NCI-H1417 treated with DMSO at 0.1 percent for 48 hours (cell line): ENCODE measurements around the gene RAET1L.
A peak's percentile ranks its signal among the peaks of the same experiment; 100 is the strongest.
"Not testable (repeated sequence)": the region's sequence is repeated elsewhere in the genome, so short reads cannot be mapped to it uniquely, and the experiment has no call there.

Experiments
- DNase-seq: peaks from one replicate; lab custom pipeline; 2025; lab: John Stamatoyannopoulos, UW

RAET1L gene

DNA sequence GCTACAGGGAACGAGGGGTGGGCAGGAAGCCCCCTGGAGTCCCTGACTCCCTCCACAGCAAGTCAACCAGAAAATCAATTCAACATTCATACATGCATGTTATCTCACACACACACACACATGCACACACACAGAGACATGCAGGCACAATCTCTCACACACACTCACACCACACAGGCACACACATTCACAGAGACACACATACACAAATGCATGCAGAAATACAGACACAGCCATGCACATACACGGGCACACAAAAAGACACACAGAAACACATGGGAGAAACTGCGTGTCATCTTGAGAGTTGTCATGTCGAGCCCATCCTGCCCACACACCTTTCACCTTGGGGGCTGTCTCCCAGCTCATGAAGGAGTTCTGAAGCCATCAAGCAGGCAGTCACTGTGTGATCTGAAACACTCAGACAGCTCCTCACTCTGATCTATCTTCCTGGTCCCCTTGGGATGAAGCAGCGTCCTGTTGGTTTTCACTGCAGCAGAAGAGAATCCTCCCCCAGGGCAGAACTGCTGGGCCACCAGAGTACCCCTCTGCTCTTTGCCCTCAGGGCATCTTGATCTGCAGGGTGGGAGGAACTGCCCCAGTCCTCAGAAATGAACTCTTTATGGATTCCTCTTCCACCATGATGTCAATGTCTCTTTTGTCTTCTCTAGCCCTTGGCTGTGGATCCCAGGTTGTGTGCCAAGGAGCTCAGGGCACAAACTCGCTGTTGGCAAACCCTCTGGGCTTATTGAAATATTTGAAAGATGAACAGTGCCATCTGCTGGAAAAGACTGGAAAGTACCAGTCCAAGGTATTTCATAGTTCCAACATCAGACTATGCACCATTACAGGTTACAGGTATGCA lies 8.8 kb downstream of the RAET1L start:
- no peak for DNase-seq

DNA sequence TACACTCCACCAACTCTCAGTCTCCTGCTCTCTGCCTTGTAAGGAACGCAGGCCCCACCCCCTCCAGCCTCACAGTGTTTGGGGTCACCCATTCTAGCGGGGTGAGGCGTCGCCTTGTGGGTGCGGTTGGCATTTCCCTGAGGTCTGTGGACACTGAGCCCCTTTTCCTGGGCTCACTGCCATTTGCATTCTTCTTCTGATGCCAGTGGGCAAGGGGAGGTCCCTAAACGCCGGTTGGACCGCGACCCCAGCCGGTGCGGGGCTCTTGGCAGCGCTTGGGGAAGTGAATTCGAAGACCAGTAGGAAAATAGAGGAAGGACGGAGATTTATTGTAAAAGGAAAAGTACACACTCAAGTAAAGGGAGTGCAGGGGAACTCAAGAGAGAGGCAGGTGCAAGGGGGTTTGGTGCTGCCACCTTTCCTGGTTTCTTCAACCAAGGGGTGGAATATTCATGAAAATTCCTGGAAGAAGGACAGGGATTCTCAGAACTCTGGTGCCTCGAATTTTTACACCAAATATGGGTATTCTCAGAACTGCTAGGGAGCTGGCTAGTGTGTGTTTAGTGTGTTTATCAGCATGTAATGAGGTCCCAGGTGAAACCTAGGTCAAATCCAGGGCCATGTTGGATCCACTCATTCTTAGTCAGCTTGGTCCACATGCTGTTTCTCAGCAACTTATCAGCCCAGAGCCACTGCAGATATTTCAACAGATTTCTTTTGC lies 9.9 kb downstream of the RAET1L start:
- DNase-seq: not testable (repeated sequence)

DNA sequence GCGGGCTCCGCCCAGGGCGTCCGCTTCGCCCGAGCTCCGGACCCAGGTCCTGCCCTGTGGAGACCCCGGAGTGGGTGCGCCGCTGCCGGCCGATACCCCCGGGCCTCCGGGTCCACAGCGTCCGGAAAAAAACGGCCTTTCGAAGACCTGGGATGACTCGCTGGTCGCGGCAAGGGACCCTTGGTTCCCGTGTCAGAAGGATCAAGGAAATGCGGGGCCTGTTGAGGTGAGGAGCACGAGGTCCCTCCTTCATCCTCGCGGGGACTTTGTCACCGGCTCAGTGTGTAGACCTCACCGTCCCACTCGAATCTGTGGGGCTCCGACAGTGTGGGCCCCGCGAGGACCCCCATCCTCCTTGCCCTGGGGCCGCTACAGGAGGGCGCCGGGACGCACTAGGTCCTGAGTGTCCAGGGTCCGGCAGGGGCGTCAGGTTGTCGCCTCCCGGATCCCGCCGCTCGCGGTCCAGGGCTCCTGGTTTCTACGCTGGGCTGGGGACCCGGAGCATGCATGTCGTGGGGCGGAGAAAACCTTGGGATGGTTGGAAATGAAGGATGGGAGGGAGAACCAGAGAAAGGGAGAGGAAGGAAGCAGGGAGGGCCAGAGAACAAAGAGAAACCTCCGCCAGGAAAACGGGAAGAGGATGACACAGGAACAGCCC lies 10.6 kb downstream of the RAET1L start:
- DNase-seq: not testable (repeated sequence)

DNA sequence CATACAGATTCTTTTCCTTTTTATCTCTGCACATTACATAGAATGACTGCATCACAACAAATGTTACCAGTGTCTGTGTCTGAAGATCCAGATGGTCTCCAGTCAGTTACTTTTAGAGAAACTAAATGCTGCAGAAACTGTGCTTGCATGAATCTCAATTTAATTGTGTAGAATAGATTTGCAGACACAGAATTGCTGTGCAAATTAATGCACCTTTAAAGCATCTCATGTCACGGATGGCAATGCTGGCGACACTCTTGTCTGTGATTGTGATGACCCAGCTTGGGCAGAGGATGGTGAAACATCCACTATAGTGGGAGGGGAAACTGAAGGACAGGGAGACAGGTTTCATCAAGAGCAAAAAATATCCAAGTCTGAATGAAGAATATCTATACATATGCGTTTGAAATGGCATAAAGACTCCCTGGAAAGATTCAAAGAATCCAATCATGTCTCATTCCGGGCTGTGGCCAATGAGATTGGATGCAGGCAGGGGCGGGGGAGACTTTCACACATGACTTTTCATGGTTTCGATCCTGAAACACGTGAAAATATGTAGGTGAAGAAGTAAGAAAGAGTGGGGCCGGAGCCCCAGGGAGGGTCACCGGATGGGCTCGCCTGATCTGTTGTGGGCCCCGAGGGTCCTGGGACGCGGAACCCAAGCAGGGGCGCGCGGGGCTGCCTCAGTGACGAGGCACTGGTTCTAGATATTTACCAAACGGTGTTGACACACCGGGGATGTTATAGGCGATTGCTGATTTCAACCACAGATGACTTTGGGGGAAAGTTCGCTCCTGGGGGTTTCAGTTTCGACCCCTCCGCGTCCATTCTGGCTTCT lies 11.3 kb downstream of the RAET1L start:
- DNase-seq: not testable (repeated sequence)

DNA sequence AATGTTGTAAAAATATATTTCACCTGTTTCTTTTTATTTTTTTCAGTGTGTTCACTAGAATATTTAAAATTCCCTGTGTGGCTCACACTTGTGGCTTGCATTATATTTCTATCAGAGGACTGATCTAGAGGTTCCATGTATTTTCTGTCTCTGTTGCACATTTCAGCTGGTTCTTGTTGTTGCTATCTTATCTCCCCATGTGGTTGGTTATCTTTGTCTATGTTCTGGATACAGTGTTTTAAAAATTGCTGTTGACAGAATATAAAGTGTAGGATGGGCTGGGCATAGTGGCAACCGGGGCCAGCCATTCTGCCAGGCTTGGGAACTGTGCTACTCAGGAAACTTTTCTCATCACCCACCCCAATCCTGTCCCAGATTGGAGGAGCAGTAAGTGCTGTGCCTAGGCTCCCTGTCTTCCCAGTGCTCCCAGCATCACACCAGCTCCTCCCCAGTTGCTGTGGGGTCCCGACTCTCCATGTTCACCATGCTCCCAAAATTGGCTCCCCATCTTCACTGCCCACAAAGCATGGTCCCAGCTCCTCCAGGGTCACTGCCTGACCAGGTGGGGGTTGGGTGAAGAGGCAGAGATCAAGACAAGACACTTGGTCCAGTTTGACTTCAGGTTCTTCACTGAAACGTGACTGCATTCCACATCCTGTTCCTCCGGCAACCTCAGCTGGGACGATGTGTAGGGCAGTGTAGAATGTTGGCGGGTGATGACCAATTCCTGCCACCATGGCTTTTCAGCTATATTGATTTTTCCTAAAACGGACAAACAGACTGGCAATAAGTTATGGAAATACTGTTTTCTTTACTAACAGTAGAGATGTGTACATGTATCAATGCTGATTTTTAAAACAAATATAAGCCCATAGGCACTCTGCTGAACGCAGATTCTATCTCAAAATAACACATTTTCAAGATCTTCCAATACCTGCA lies 12.2 kb downstream of the RAET1L start:
- DNase-seq: not testable (repeated sequence)

DNA sequence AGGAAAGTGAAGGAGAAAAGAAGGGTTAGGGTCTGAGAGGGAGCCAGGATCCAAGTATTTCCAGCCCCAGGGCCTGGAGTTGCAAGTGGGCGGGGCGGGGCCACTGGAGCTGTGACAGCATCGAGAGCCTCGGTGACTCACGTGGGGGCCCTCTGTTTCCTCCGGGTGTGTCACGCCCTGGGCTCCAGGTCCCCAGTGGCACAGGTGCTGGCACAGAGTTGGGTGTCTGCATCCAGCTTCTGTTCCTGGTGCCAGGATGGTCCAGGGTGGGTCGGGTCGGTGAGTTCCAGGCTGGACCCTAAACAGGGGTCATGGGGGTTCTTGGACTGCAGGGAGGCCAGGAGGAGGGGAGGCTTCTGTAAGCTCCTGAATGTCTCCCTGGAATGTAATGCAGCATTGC lies 16.7 kb downstream of the RAET1L start:
- no peak for DNase-seq

DNA sequence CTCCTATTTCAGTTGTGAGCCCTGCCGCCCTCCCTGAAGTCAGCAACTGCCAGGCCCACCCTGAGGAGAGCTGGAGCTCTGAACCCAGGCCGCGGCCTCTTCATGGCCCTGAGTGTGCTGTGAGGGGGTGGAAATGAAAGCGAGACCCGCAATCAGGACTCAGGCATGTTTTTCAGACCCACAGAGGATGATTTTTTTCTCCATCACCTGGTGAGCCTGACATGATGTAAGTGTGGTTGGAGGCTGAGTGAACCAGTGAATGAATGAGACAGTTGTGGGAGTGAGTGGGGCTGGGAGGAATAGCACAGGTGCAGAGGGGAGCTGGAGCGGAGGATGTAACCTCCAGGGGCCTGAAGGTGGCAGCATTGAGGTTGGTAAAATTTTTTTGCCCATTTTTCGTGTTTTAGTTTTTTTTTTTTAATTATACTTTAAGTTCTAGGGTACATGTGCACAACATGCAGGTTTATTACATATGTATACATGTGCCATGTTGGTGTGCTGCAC lies 18.3 kb downstream of the RAET1L start:
- no peak for DNase-seq

DNA sequence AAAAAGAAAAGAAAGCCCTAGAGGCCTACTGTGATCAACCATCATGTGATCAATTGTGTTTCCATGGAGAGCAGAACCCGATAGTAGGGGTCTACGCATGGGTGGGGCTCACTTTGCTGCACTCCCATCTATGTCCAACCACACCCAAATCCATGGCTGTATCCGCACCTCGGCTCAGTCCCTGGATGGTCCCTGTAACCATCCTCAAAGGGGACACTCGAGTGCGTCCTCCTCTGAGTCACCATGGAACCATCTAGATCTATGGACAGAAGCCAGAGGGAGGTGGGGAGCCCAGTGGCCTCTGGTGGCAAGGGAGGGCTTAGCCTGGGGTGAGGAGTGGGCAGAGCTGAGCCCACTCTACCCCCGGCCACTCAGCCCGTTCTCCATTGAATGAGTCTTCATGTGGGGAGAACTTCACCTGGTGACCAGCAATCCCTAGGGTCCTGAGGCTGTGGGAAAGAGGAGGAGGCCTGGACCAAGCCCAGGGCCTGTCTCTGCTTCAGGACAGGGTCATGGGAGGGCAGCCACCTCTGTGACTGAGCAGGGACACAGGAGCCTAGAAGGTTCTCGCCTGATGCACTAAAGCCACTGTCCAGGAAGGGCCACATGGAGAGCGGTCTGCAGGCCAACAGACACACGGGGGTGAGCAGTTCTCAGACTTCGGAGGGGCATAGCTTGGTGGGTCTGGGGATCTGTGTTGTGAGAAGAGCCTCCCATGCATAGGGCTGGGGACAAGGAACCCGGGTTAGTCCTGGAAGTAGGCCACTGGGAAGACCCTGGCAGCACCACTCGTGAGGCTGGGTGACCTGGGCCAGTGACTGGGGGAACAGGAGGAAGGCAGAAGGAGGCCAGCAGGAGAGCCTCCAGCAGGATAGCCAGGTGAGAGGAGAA lies 19.3 kb downstream of the RAET1L start:
- no peak for DNase-seq

DNA sequence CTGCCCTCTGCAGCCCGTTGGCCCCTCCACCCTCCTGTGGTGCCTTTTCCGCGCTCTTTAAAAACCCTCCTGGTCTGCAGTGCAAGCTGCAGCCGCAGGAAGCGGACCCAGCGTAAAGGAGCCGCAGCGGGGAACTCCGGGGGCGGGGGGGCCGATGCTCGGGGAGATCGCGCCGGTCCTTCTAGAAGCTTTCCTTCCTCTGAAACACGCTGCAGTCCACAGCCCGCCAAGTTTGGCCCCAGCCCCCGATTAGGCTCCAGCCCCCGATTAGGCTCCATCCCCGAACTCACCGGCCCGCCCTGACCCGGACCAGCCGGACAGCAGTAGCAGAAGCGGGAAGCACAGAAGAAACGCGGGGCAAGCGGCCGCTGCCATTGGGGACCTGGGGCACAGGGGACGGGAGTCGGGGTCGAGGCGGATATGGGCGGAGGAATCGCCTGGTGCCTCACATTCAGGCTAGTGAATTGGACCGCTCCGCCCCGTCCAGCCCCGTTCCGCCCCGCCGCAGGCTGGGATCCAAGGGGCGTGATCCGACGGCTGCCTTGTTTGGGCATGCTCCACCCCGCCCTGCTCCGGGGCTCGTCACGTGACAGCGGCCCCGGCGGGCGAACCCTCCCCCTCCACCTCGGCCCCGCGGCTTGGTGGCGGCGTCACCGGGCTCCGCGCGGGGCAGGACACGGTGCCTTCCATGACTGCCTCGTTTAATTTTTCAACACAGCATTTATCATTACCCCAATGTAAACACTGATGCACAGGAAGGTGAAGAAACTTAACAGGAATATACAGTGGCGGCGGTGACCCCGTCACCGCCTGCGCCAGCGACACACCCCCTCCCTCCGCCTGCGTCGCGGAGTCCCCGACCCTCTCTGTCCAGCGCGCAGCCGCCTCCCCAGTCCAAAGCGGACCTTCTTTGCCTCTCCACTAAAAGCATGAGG lies 20.3 kb downstream of the RAET1L start:
- DNase-seq: peak; percentile 56

DNA sequence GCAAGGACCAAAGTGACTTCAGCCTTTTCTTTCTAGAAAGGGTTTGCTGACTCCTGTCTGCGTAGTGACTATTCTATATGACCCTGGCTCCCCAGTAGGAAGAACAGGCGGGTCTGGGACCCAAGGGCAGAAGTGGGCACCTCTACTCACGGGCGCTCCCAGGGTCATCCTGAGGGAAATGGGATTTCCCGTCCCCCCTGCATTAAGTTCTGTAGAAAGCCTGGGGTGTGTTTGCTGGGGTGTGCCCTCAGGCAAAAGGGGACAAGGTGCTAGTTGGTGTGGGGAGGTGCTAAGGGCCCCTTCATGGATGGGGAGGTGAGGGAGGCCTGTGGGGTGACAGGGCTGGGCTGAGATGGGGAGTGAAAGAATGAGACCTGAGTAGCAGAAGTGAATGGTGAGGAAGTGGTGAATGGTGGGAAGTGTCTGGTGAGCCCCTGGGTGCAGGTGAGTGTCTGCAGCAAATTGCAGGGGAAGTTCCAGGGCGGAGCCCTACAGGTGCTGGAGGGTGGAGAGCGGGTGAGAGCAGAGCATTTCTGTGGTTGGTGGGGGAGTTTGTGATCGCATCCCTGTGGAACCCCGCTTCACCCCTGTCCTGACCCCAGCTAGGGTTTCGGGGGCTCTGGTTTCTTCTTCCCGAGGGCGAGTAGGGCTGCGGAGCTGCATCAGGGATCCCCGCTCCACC lies 21.1 kb downstream of the RAET1L start:
- DNase-seq: no peak

DNA sequence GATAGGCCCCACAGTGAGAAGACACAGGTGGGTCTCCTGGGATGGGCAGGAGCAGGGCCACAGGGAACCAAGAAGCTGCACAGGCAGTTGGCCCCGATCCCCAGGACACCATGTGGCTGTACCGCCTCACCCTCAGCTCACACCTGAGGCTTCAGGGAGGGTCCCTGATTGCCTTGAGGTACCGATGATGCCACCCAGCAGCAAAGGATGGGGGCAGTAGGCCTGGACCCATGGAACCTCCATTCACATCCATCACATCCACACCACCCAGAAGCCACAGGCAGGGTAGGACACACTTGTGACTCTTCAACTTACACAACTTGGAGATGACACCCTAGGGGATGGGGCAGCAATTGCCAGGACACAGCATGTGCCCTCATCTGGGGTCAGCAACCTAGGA lies 21.7 kb downstream of the RAET1L start:
- DNase-seq: not testable (repeated sequence)

DNA sequence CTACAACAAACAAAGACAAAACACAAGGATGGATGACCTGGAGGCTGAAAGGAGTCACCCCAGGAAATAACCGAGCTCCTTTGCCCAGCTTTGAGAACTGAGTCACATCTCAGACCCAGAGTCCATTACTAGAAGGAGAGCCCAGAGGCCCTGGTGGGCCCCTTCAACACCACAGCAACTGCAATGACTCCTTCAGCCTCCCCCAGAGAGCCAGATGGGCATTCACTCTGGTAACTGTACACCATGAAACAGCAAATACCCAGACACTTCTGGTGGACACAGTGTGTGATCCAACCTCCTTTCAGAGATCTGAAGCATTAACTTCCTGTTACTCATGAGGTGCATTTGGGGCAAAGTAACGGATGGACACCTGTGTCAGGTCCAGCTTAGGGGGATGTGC lies 22.6 kb downstream of the RAET1L start:
- DNase-seq: no peak

DNA sequence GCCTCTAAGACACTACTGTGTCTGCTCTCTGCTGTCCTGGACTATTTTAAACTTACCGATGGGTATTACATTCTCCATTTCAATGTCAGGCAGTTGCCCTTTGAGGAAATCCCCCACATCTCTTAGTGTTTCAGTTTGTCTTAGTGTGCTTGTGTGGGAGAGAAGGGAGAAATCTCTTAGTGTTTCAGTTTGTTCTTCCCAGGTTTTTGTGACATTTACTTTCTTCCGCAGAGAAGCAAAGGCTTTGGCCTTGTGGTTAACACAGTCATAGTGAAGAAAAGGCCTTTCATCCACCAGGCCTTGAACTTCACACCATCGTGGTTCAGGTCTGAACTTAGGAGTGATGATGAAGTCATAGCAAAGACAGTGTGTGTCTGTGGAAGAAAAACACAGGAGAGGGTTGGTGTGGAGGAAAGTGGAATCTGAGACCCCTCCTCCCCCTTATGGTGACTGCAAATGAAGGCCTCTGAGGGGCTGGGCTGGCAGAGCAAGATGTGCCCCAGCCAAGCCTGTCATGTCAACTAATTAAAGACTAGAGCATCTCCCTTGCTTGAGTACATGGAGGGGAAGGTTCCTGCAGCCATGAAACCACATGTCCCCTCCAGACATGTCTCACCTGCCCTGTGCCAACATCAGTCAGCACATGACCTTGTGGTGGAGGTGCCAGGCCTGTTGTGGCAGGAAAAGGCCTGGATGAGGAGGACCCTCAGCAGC lies 23.9 kb downstream of the RAET1L start:
- DNase-seq: no peak

DNA sequence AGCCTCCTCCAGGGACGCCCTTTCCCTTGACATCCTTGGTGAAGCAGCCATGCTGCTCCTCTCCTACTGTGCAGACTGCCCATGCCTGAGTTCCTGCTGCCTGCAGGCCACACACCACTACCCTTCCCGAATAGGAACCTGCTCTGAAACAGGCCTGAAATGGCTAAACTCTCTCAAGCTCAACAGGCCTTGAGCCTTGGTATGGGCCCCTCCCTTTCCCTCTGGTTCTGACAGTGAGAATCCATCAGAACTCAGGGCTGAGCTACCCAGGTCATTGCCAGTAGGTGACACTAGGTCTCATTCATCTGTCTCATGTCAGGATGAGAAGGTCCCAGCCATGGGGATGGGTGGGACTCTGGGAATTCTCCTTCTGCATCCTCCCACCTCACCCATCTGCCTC lies 25.7 kb downstream of the RAET1L start:
- DNase-seq: no peak

DNA sequence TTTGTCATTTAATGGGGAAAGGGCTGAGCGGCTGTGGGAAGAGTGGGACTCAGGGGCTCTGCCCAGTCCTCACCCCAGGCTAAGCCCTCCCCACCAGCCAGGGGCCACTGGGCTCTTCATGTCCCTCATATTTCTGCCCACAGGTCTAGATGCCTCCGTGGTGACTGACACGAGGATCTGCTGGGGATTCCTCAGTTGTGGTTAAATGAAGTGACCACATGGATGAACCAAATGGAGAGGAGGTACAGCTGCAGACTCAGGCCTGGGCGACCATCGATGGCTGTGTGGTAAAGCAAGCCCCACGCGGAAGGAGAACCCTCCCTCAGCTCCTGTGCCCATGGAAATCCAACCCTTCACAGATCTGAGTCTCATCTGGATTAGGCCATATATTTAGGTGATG lies 29.4 kb downstream of the RAET1L start:
- no peak for DNase-seq

DNA sequence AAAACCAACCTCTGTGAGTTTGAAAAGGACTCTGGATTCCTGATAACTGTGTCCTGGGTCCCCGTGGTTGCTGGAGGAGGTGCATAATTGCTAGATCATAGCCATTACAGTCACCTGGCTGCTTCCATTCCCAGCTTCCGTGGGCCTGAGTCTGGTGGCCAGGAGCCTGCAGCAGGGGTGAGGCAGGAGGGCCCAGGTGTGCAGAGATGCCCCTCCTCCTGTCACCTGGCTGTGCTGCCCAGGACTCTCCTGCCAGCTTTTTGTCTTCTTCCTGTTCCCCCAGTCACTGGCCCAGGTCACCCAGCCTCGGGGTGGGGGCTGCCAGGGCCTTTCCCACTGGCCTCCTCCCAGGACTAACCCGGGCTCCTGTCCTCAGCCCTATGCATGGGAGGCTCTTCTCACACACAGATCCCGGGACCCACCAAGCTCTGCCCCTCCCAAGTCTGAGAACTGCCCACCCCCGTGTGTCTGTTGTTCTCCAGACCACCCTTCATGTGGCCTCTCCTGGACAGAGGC lies 30.0 kb downstream of the RAET1L start:
- DNase-seq: no peak

DNA sequence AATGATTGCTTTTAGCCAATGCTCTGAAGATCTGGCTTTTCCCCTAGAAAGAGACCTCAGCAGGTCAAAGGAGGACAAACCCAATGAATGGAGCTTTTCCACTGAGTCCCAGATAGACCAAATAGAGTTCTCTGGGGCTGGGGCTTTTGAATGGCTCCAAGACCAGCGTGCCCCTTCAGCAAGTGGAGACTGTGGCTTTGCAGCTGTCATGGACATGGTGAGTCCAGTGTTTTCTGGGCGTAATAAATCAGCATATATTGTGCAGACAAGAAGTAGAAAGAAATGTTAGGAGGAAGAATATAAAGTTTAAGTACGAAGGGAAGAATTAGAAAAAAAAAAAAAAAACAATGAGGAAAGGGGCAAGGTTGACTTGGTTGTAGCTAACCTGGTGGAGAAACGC lies 33.5 kb downstream of the RAET1L start:
- no peak for DNase-seq
